Anterior cingulate cortex (tissue), 58 donors: ENCODE data around the gene ZAR1L.
A peak's percentile ranks its signal among the peaks of the same experiment; 100 is the strongest.

Experiments
- DNase-seq, 58 donors: peaks; one replicate each; lab custom pipeline; 2025; lab: John Stamatoyannopoulos, UW

The ZAR1L gene

GRCh38 chr13:32305646-32306045 lies 9.5 kb downstream of the ZAR1L start:
- no peak for DNase-seq

DNA sequence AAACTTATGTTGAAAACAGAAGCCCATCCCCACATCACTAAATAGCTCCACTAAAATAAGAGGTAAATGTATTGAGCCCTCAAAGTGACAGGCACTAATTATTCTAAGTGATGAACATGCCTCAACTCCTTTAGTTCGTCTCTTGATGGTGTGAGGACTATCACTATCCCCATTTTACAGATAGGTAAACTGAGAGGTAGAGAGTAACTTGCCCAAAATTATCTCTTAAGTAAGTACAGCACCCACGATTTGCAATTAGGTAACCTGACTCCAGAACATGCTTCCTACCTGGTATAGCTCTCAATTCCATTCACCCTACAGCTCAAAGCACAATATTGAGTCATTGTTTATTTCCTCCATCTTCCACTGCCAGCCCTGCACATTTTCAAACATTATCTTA lies 12.7 kb downstream of the ZAR1L start:
- no peak for DNase-seq

- DNase-seq, result no peak
Observed at GRCh38 chr13:32300920-32301319, 14.2 kb downstream of the ZAR1L start.

GRCh38 chr13:32300406-32300805 lies 14.8 kb downstream of the ZAR1L start:
- no peak for DNase-seq

DNA sequence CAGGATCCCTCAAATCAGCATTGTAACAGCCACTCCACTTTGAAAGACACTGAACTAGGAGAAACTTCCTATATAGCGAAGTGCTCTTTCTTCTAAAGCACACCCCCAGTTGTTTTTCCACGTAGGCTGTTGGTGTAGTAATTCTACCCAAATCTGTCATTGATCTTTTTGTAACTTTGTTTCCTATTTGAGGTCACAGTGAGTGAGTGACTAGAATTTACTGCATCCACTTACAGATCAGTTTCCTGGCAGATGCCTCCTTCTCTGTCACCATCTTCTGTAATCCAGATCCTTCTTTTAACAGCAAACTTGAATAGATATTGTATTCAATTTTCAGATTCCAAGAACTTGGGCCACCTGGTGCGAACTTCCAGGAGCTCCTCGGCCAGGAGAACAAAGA lies 15.3 kb downstream of the ZAR1L start:
- DNase-seq, result no peak

- no peak for DNase-seq
Observed at GRCh38 chr13:32298695-32299094, 16.5 kb downstream of the ZAR1L start.

DNA sequence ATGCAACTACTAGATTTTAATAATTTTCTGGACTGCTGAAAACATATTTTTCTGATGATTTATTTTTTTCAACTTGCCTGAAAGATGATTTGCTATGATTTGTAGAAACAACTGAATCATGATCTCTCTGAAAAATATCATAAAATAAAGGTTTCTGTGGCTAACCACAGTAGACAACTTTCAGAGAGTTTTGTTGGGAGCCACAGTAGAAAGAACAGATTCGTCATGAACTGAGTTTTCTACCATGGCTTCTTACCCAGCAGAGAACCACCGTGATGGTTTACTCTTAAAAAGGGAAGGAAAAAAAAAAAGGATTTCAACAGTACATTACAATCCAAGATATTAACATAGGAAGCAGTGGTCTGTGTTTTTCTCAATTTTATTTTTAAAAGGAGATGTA lies 18.0 kb downstream of the ZAR1L start:
- no peak for DNase-seq

- DNase-seq, result no peak
Observed at GRCh38 chr13:32285633-32285965, 29.6 kb downstream of the ZAR1L start.

GRCh38 chr13:32284927-32285632 lies 30.1 kb downstream of the ZAR1L start:
- peak in 6 of 58 donors; percentile 1 to 44 (median 4) for DNase-seq

DNA sequence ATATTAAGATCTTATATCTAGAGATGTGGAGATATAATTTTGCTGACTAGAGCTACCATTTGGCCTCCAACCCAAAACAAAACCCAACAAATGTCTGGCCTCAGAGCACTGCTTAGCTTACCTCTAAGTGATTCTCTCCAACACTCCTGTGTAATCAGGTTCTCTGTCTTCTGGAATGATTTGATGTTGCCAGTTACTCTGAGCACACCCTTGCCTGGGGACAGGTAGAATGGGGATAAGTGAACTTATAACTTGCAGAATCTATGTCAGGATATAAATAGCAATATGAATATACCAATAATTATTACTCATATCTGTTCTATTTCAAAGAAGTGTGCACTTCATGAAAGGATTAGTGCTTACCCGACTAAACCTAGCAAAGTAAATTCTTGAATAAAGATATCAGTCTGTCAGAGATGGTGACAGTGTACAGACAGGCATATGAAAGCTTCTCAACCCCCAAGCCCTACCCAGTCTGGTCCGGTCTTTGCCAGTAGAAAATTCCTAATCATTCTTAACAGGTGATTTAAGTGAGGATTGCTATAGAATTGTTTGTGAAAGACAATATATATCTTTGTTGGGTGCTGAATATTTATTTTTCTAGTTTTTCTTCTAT lies 33.0 kb downstream of the ZAR1L start:
- no peak for DNase-seq

- no peak for DNase-seq
Observed at GRCh38 chr13:32281096-32281495, 34.1 kb downstream of the ZAR1L start.

- DNase-seq, result peak in 1 of 58 donors; percentile 18
Observed at GRCh38 chr13:32278426-32278825, 36.7 kb downstream of the ZAR1L start.

DNA sequence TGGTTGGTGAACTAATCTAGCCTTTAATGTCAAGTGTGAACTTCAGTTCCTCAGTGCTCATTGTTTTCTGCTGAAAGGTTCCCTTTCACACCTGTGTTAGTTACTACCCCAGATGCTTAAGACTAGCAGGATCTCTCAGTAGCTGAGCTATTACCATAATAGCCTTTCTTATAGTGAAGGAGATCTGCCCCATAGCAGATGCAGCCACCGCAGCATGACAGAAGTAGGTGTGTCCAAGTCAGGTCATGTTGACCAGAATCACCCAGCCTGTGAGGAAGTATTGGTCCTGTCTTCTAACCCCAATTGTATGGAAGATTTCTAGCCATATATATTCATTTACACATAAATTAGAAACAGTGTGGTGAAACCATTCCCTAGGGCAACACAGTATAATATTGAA lies 37.3 kb downstream of the ZAR1L start:
- no peak for DNase-seq

GRCh38 chr13:32272021-32272683 lies 43.0 kb downstream of the ZAR1L start:
- no peak for DNase-seq

- no peak for DNase-seq
Observed at GRCh38 chr13:32267836-32268439, 47.2 kb downstream of the ZAR1L start.

GRCh38 chr13:32266130-32266529 lies 49.0 kb downstream of the ZAR1L start:
- DNase-seq, result no peak

- DNase-seq, result no peak
Observed at GRCh38 chr13:32265726-32266125, 49.4 kb downstream of the ZAR1L start.

DNA sequence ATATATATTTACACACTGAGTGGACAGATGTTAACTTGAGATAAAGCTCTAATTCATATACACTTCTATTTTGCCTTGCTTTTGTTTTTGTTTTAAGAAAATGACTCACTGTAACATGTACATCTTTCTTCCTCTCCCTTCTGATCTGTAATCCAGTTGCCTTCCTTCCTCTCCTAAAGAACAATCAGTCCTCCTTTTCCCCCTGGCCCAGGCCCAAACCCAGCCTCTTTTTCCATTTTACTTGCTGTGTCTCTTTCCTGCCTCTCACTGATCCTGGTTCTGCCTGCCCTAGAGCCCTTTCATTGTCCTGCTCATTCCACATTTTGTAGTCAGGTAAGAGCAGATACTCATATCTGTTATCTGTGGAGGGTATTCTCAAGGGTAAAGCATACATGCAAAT lies 50.8 kb downstream of the ZAR1L start:
- DNase-seq, result no peak

GRCh38 chr13:32262619-32263018 lies 52.5 kb downstream of the ZAR1L start:
- no peak for DNase-seq

GRCh38 chr13:32262165-32262564 lies 53.0 kb downstream of the ZAR1L start:
- DNase-seq, result no peak

GRCh38 chr13:32261567-32261966 lies 53.6 kb downstream of the ZAR1L start:
- DNase-seq, result peak in 33 of 58 donors; percentile 2 to 69 (median 33)

GRCh38 chr13:32259116-32259515 lies 56.0 kb downstream of the ZAR1L start:
- DNase-seq, result no peak
